GM19452 (cell line): ENCODE results near the gene ECT2L.
"Not testable (repeated sequence)": the region's sequence is repeated elsewhere in the genome, so short reads cannot be mapped to it uniquely, and the experiment has no call there.

Experiments used
- ATAC-seq: cut with Tn5 transposase; IDR thresholded peaks from one replicate; pipeline ENCODE4 v1.9.1; 2021; ENCODE audit not compliant: unreplicated experiment

The ECT2L gene

DNA sequence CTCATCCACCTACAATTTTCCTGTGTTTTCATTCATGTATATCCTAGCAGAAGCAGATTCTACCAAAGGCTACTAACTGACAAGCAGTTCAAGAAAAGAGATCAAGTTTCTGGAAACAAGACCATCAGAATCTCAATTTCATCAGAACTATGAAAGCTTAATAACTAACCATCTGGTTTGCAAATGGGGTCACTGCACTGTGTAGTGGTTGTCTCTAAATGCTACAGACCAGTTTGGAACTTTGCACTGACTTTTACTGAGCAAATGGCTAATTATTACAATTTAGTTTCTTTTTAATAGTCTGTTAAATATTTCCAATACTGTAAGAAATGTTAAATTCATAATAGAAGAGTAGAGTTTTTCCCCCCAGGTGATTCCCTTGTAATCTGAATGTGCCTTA, 127.7 kb downstream of the ECT2L start:
- ATAC-seq, result no peak

DNA sequence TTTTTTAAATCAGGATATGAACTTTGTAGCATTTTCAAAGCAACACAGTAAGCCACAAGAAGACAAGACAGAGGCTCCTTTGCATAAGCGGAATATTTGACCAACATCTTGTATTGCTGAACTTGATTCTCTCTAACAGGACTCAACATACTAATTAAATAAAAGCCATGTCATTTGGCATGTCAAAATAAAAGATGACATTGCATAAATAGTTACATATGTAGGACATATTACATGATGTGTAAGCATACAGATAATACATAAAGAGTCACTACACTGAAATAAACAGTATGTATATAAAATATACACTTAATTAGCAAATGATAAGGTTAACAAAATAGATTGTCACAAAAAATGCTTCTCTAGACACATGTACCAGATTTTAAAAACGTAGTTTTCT, 129.9 kb downstream of the ECT2L start:
- no peak for ATAC-seq

DNA sequence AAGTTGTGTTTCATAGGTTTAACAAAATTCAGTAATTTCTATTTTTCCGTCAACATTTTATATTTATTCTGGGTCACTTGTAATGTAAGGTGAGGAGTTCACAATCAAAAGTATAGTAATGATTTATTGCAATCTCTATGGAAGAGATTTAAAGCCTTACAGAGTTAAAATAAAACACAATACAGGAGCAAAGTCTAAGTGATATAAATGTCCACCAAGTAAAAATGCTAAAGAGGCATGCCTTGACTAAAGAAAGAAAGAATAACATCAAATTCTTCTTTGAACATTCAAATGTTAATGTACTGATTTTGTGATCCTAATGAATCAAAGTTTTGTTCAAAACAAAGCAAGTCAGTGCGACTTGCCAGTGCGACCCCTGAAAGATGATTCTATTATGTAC, 130.7 kb downstream of the ECT2L start:
- ATAC-seq, result no peak

DNA sequence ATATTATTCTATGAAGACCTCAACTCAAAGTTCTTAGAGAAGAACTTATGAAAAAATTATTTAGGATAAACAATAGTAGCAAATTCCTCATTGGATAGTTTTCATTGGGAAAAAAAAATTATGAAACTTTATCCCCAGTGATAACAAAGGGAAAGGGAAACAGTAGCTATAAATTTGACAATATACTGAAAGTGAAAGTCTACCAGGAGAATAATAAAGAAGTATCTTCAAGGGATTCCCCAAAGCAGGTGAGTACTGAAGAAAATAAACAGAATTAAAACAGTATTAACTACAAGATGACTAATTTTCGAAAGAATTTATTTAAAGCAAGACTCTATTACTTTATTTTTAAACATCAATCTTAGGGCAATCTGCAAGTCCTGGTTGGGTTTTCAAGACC, 135.8 kb downstream of the ECT2L start:
- no peak for ATAC-seq

DNA sequence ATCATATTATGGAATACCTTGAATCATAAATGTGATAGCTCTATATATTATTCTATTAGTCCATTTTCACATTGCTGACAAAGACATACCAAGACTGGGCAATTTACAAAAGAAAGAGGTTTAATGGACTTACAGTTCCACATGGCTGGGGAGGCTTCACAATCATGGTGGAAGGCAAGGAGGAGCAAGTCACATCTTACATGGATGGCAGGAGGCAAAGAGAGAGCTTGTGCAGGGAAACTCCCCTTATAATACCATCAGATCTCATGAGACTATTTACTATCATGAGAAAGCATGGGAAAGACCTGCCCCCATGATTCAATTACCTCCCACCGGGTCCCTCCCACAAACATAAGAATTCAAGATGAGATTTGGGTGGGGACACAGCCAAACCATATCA, 141.0 kb downstream of the ECT2L start:
- ATAC-seq, result not testable (repeated sequence)

DNA sequence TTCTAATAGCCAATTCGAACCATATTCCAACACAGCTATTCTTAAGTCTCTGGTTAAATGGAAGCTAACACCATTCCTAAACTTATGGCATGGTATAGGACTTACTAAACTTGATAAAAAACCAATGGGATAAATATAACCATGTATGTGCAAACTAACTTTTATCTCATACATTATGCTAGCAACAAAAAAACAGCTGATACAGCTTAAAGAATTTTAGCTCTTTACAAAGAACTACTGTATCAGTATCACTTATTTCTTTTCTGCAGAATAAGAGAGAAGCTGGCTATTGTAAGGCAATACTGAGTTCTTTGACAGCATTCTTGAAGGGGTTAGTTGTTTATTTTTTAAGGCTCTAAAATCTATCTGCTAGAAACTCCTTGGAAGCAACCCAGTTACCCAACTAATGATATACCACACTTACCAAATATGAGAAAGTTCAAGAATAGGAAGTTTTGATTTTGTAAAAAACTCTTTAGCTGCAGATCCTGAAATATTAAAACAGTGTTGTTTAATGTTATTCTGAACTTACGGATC, 147.3 kb downstream of the ECT2L start:
- no peak for ATAC-seq

DNA sequence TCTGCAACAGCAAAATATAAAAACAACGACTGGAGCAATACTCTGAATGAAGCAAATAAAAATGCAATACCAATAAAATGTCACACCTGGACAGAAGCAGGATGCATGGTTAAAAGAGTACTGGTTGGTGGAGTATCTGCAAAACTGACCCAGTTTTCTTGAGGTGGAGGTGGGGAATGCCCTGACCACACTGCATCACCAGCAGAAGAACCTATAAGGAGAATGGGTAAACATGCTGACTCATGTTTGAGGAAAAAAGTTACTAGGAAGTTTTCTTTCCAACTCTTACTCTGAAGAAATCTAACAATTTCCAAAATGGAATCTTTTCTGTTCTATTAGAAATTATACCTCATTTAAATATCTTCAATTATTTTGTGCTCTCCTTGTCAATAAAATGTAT, 148.5 kb downstream of the ECT2L start:
- no peak for ATAC-seq

DNA sequence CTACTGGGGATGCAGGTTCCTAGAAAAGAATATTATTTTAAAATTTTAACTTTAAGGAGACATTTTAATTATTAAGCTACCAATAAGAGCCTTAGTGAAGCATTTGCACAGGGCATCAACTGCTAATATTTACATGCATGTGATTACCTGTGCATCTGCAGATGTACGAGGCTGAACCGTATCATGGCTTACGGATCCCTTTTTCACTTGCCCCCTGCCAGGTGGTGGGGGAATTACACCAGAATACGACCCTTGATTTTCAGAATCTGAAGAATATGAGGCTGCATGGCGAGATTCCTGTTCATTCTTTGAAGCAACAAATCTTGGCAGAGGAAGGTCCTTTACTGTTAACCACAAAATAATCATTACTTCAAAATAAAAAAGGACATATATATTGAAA, 149.5 kb downstream of the ECT2L start:
- ATAC-seq, result no peak

DNA sequence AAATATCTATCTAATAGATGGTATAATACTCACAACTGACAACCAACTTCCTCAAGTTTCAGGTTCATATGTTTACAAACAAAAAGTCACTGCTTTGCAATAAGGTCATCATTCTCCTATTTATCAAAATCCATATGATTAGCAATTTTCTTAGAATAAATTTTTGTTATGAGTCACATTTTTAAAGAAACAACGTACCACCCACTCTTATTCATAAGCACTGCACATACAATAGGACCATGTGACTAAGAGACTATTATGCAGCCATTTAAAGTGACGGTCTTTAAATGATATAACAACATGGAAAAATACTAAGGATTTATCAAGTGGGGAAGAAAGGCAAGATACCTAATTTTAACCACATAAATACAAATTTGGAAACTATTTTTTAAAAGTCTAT, 152.1 kb downstream of the ECT2L start:
- ATAC-seq, result no peak

DNA sequence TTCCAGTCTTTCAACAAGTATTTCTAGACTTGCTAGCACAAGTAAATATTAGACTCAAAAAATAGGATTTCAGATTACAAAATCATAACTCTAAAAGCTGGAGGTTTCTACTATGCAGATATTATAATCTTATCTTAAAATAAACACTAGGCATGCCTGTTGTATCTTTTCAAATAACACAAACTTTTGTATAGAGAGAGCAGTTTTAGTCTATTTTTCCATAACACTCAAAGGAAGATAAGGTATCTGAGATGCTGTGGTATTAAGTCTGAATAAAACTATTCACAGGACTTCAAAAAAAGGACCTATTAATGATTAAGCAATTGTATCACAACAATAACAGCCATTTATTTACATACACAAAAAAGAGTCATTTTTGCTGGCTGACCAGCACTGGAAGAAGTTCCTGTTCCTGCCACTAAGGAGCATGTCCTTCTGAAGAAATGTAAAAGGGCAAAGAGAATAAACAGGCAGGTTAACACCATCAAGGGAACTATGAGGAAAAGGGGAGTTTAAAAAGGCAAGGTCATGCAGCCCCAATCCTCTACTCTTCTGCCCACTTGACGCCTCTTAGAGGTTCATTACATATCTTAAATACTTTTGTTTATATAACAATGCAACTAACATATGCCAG, 152.8 kb downstream of the ECT2L start:
- no peak for ATAC-seq

DNA sequence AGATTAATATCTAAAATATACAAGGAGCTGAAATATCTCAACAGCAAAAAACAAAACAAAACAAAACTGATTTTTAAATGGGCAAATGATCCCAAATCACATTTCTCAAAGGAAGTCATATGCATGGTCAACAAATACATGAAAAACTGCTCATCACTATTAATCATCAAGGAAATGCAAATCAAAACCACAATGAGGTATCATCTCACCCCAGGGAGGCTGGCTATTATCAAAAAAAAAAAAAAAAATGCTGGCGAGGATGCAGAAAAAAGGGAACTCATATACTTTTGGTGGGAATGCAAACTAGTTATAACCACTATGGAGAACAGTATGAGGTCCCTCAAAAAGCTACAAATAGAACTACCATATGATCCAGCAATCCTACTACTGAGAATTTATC, 157.6 kb downstream of the ECT2L start:
- peak; percentile 66 for ATAC-seq
